Ascending aorta (tissue), 2 donors: ENCODE data around the gene GGA2. TPM values are rescaled to one million over a fixed set of nuclear protein-coding genes. Genes with fewer than 3 reads are reported as not detected.

ENCODE experiments used
- DNase-seq, 2 donors: peaks; one replicate each; pipeline ENCODE4 v3.0.0-alpha.2; 2019; ENCODE audit warnings: low spot score in 2 of 2
- H3K27ac ChIP-seq, 2 donors: fragments of 200-600 bp; sonication (generic); one replicate each; pipeline ENCODE4 v1.5.1; 2016 to 2017; ENCODE audit warnings: mild to moderate bottlenecking in 1 of 2
- H3K27me3 ChIP-seq: fragments of 200-600 bp; sonication (generic); one replicate; pipeline ENCODE4 v1.5.1; 2017
- H3K36me3 ChIP-seq, 2 donors: fragments of 200-600 bp; sonication (generic); one replicate each; pipeline ENCODE4 v1.5.1; 2016
- H3K4me1 ChIP-seq, 2 donors: fragments of 200-600 bp; sonication (generic); one replicate each; pipeline ENCODE4 v1.5.1; 2016 to 2017; ENCODE audit warnings: mild to moderate bottlenecking in 1 of 2
- H3K4me3 ChIP-seq, 2 donors: fragments of 200-600 bp; sonication (generic); one replicate each; pipeline ENCODE4 v1.5.1; 2016 to 2017; ENCODE audit warnings: mild to moderate bottlenecking in 1 of 2
- H3K9me3 ChIP-seq, 2 donors: fragments of 200-600 bp; sonication (generic); one replicate each; pipeline ENCODE4 v1.5.1; 2016
- intact Hi-C: fragments of 100-400 bp; cut with DNase I; formaldehyde crosslinking; loops from one replicate; pipeline ENCODE4 v1.15.1; 2023
- total RNA-seq: library from RNA; depleted of rRNA; stranded (reverse); fragments of >200 nt; gene quantifications from one replicate; pipeline ENCODE4 v1.1.0, GENCODE V29; 2016
- TF ChIP-seq, protein P1 (sequence below), 3 experiments: fragments of 200-600 bp in 2 of 3; fragments of 450-650 bp in 1 of 3; sonication (generic) in 2 of 3; IDR thresholded peaks; one replicate each; pipeline ENCODE4 v1.5.1; 2016 to 2019; ENCODE audit warnings: antibody characterized with exemption in 3 of 3, mild to moderate bottlenecking in 1 of 3, moderate library complexity in 1 of 3

GGA2 gene
- total RNA-seq, 1 donor from 2014 or later, result 10.7 TPM

DNA sequence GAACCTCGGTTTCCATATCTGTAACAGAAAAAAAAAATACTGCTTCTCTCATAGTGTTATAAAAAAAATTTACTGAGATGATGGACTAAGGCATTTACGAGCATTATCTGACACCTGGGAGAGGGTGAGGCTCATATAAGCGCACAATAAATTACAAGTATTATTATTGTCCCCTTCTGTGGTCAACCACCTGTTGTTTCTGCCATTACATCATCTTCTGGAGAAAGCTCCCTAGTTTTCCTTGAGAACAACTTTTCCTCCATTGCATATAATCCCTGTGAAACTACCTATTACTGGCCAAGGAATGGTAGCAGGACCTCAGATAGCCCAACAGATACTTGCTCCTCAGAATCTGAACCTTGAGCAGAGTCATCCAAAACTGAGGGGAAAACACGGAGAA, 11.7 kb upstream of the GGA2 start:
- no peak overlapping the region for H3K4me3 ChIP-seq
- no peaks in the 10 kb centered on the region for H3K27me3 ChIP-seq
- TF ChIP-seq, protein P1, sequence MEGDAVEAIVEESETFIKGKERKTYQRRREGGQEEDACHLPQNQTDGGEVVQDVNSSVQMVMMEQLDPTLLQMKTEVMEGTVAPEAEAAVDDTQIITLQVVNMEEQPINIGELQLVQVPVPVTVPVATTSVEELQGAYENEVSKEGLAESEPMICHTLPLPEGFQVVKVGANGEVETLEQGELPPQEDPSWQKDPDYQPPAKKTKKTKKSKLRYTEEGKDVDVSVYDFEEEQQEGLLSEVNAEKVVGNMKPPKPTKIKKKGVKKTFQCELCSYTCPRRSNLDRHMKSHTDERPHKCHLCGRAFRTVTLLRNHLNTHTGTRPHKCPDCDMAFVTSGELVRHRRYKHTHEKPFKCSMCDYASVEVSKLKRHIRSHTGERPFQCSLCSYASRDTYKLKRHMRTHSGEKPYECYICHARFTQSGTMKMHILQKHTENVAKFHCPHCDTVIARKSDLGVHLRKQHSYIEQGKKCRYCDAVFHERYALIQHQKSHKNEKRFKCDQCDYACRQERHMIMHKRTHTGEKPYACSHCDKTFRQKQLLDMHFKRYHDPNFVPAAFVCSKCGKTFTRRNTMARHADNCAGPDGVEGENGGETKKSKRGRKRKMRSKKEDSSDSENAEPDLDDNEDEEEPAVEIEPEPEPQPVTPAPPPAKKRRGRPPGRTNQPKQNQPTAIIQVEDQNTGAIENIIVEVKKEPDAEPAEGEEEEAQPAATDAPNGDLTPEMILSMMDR (IDR thresholded peaks at IDR 0.05), result no peak
- no peak for DNase-seq
- H3K4me1 ChIP-seq, result no peaks in the 10 kb centered on the region
- no peaks in the 10 kb centered on the region for H3K9me3 ChIP-seq
- H3K36me3 ChIP-seq, result peaks cover 11 to 45% of the 10 kb centered on the region in 2 donors
- H3K27ac ChIP-seq, result no peak overlapping the region
- intact Hi-C loops, result no loop called here

DNA sequence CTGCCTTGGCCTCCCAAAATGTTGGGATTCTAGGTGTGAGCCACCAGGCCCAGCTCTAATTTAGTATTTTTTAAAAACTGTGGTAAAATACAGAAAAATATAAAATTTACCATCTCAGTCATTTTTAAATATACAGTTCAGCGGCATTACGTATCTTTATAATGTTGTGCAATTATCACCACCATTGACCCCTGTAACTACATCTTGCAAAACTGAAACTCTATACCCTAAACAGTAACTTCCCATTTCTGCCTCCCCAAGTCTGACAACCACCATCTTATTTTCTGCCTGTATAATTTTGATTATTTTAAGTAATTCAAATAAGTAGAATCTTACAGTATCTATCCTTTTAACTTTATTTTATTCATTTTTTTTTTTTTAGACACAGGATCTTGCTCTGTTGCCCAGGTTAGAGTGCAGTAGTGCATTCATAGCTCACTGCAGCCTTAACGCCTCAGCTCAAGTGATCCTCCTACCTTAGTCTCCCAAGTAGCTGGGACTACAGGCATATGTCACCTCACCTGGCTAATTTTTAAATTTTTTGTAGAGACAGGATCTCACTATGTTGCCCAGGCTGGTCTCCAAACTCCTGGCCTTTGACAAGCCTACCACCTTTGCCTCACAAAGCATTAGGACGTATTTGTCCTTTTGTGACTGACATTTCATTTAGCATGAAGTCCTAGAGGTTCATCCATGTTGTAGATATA, 10.9 kb upstream of the GGA2 start:
- peaks cover 11 to 45% of the 10 kb centered on the region in 2 donors for H3K36me3 ChIP-seq
- H3K4me3 ChIP-seq, result no peak overlapping the region
- no peak for DNase-seq
- TF ChIP-seq, protein P1 (IDR thresholded peaks at IDR 0.05), result no peak
- H3K27ac ChIP-seq, result no peak overlapping the region
- no peaks in the 10 kb centered on the region for H3K27me3 ChIP-seq
- no peaks in the 10 kb centered on the region for H3K4me1 ChIP-seq
- H3K9me3 ChIP-seq, result no peaks in the 10 kb centered on the region
- intact Hi-C loops, result no loop called here

- no peak overlapping the region for H3K27ac ChIP-seq
- intact Hi-C loops, result no loop called here
- H3K27me3 ChIP-seq, result no peaks in the 10 kb centered on the region
- no peaks in the 10 kb centered on the region for H3K4me1 ChIP-seq
- H3K36me3 ChIP-seq, result peaks cover 11 to 43% of the 10 kb centered on the region in 2 donors
- DNase-seq, result no peak
- H3K4me3 ChIP-seq, result no peak overlapping the region
- H3K9me3 ChIP-seq, result no peaks in the 10 kb centered on the region
- TF ChIP-seq, protein P1 (IDR thresholded peaks at IDR 0.05), result no peak
Observed at GRCh38 chr16:23520500-23520899, 10.2 kb upstream of the GGA2 start.

- no peak overlapping the region for H3K27ac ChIP-seq
- no peaks in the 10 kb centered on the region for H3K4me1 ChIP-seq
- H3K4me3 ChIP-seq, result no peak overlapping the region
- no peaks in the 10 kb centered on the region for H3K27me3 ChIP-seq
- TF ChIP-seq, protein P1 (IDR thresholded peaks at IDR 0.05), result no peak
- H3K9me3 ChIP-seq, result no peaks in the 10 kb centered on the region
- no peak for DNase-seq
- intact Hi-C loops, result no loop called here
- peaks cover 7 to 35% of the 10 kb centered on the region in 2 donors for H3K36me3 ChIP-seq
Observed at GRCh38 chr16:23519282-23519681, 9.0 kb upstream of the GGA2 start.

DNA sequence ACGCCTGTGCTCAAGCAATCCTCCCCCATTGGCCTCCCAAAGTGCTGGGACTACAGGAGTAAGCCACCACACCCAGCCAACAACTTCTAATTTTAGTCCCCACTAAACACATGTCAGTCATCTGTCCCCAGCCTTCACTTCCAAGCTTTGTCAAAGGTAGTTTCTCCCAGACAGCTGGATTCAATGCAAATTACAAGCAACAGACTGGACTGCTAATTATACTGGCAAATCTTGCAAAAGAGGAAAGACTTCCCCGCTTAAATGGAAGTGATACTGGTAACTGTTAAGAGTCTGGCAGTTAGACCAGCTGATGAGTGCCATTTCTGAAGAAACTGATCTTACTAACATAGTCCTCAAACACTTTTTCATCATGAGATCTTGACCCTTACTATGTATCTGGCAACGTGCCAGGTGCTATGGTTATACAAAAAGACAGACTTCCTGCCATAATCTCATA, 8.2 kb upstream of the GGA2 start:
- no peak for DNase-seq
- no peaks in the 10 kb centered on the region for H3K9me3 ChIP-seq
- no peak overlapping the region for H3K4me3 ChIP-seq
- no peaks in the 10 kb centered on the region for H3K4me1 ChIP-seq
- TF ChIP-seq, protein P1 (IDR thresholded peaks at IDR 0.05), result no peak
- H3K27ac ChIP-seq, result no peak overlapping the region
- H3K36me3 ChIP-seq, result peaks cover 5 to 27% of the 10 kb centered on the region in 2 donors
- intact Hi-C loops, result no loop called here
- H3K27me3 ChIP-seq, result no peaks in the 10 kb centered on the region
